Measurements from ENCODE around the gene YPEL2.

YPEL2 gene

GRCh38 chr17:59357219-59357697 is 25.8 kb downstream of the YPEL2 start:
- DNase-seq (ENCODE audit: low read depth): peak; percentile 64

- peak; percentile 85 for DNase-seq (ENCODE audit: low read depth)
These were observed 26.5 kb downstream of the YPEL2 start for GRCh38 chr17:59357929-59358328.

GRCh38 chr17:59361386-59361785 is 29.9 kb downstream of the YPEL2 start:
- DNase-seq (ENCODE audit: low read depth): peak; percentile 99

GRCh38 chr17:59361916-59362810 is 30.7 kb downstream of the YPEL2 start:
- DNase-seq (ENCODE audit: low read depth): peak; percentile 97

- DNase-seq (ENCODE audit: low read depth): no peak
These were observed 31.4 kb downstream of the YPEL2 start for GRCh38 chr17:59362811-59363205.

GRCh38 chr17:59365383-59365981 is 34.0 kb downstream of the YPEL2 start:
- DNase-seq (ENCODE audit: low read depth): no peak

GRCh38 chr17:59366040-59366757 is 34.7 kb downstream of the YPEL2 start:
- DNase-seq (ENCODE audit: low read depth): peak; percentile 47

- peak; percentile 84 for DNase-seq (ENCODE audit: low read depth)
These were observed 35.6 kb downstream of the YPEL2 start for GRCh38 chr17:59366773-59367656.

- peak; percentile 42 for DNase-seq (ENCODE audit: low read depth)
These were observed 36.2 kb downstream of the YPEL2 start for GRCh38 chr17:59367657-59368045.

GRCh38 chr17:59368218-59368857 is 36.9 kb downstream of the YPEL2 start:
- DNase-seq (ENCODE audit: low read depth): no peak

GRCh38 chr17:59369031-59369975 is 37.8 kb downstream of the YPEL2 start:
- peak; percentile 58 for DNase-seq (ENCODE audit: low read depth)

GRCh38 chr17:59370593-59371299 is 39.3 kb downstream of the YPEL2 start:
- DNase-seq (ENCODE audit: low read depth): no peak

- peak; percentile 60 for DNase-seq (ENCODE audit: low read depth)
These were observed 40.1 kb downstream of the YPEL2 start for GRCh38 chr17:59371416-59372100.

- peak; percentile 86 for DNase-seq (ENCODE audit: low read depth)
These were observed 40.8 kb downstream of the YPEL2 start for GRCh38 chr17:59372138-59372751.

- peak; percentile 78 for DNase-seq (ENCODE audit: low read depth)
These were observed 42.5 kb downstream of the YPEL2 start for GRCh38 chr17:59373882-59374495.

GRCh38 chr17:59374612-59375011 is 43.2 kb downstream of the YPEL2 start:
- DNase-seq (ENCODE audit: low read depth): no peak

GRCh38 chr17:59375857-59376256 is 44.4 kb downstream of the YPEL2 start:
- no peak for DNase-seq (ENCODE audit: low read depth)

GRCh38 chr17:59376506-59376905 is 45.1 kb downstream of the YPEL2 start:
- no peak for DNase-seq (ENCODE audit: low read depth)

Data from EH (cell line).